Panc1 (cell line): ENCODE measurements around the gene SCD.

Experiments
- POLR2AphosphoS5 ChIP-seq: IDR thresholded peaks from 2 replicates; pipeline ENCODE4 v1.6.1; 2012; ENCODE audit warnings: mild to moderate bottlenecking, low read depth, low read length, moderate library complexity
- TCF7L2 ChIP-seq: IDR thresholded peaks from 2 replicates; pipeline ENCODE4 v1.6.1; 2011; ENCODE audit warnings: mild to moderate bottlenecking, low read depth, low read length, inconsistent platforms
- TF ChIP-seq, protein P1 (sequence below): fragments of 450-650 bp; IDR thresholded peaks from 2 replicates; pipeline ENCODE4 v1.5.1; 2017; ENCODE audit warnings: mild to moderate bottlenecking
- TF ChIP-seq, protein P2 (sequence below), 2 experiments: IDR thresholded peaks; 2 replicates each; pipeline ENCODE4 v1.6.1; 2011 to 2012; ENCODE audit warnings: low read depth in 2 of 2, control low read depth in 1 of 2, low read length in 1 of 2, mild to moderate bottlenecking in 1 of 2, moderate library complexity in 1 of 2; ENCODE audit not compliant: insufficient read depth in 1 of 2

DNA sequence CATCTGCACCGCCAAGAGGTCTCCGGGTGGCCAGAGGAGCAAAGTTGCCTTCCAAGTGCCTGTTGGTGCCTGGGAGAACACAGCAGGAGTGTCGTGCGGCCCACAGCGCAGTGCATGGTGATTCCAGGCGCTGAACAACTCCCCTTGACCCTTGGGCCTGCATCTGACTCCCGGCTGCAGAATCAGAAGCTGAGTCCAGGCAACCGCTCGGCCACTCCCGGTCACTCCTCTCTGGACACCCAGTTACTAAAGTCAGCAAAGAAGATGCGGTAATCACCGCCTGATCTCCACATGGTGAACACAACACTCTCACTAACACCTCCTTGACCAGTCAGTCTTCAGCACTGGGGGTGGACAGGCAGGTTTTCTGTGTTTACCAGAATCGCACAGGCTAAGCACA is 35.5 kb downstream of the SCD start:
- TF ChIP-seq, protein P1, sequence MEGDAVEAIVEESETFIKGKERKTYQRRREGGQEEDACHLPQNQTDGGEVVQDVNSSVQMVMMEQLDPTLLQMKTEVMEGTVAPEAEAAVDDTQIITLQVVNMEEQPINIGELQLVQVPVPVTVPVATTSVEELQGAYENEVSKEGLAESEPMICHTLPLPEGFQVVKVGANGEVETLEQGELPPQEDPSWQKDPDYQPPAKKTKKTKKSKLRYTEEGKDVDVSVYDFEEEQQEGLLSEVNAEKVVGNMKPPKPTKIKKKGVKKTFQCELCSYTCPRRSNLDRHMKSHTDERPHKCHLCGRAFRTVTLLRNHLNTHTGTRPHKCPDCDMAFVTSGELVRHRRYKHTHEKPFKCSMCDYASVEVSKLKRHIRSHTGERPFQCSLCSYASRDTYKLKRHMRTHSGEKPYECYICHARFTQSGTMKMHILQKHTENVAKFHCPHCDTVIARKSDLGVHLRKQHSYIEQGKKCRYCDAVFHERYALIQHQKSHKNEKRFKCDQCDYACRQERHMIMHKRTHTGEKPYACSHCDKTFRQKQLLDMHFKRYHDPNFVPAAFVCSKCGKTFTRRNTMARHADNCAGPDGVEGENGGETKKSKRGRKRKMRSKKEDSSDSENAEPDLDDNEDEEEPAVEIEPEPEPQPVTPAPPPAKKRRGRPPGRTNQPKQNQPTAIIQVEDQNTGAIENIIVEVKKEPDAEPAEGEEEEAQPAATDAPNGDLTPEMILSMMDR = no peak
- TF ChIP-seq POLR2AphosphoS5 (no peak), TCF7L2 (no peak)
- TF ChIP-seq, protein P2, sequence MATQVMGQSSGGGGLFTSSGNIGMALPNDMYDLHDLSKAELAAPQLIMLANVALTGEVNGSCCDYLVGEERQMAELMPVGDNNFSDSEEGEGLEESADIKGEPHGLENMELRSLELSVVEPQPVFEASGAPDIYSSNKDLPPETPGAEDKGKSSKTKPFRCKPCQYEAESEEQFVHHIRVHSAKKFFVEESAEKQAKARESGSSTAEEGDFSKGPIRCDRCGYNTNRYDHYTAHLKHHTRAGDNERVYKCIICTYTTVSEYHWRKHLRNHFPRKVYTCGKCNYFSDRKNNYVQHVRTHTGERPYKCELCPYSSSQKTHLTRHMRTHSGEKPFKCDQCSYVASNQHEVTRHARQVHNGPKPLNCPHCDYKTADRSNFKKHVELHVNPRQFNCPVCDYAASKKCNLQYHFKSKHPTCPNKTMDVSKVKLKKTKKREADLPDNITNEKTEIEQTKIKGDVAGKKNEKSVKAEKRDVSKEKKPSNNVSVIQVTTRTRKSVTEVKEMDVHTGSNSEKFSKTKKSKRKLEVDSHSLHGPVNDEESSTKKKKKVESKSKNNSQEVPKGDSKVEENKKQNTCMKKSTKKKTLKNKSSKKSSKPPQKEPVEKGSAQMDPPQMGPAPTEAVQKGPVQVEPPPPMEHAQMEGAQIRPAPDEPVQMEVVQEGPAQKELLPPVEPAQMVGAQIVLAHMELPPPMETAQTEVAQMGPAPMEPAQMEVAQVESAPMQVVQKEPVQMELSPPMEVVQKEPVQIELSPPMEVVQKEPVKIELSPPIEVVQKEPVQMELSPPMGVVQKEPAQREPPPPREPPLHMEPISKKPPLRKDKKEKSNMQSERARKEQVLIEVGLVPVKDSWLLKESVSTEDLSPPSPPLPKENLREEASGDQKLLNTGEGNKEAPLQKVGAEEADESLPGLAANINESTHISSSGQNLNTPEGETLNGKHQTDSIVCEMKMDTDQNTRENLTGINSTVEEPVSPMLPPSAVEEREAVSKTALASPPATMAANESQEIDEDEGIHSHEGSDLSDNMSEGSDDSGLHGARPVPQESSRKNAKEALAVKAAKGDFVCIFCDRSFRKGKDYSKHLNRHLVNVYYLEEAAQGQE (IDR thresholded peaks at IDR 0.05; ENCODE audit: insufficient read depth in 1 of 2, low read depth in 2 of 2, low read length in 1 of 2) = no peak
